ENCODE data around the gene LIPH.
"Not testable (repeated sequence)": the region's sequence is repeated elsewhere in the genome, so short reads cannot be mapped to it uniquely, and the experiment has no call there.

LIPH gene

DNA sequence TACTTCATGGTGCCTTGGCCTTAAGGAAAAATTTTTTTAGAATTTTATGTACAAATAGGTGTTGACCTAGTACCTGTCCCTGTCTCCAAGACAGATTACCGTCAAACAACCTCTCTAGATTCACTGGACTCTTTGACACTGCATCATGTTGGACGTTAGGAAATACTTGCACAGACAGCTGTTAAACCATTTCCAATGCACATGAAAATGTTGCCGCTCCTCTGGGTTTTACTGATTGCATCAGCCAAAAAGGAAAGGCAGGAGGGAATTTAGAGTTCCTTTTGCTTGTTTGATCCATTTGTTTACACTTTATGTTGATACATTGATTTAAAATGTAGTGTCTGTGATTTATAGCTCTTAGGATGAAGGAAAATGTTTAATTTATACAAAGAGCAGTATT is 68.1 kb downstream of the LIPH start:
- DNase-seq: no peak

GRCh38 chr3:185479373-185479945 is 72.9 kb downstream of the LIPH start:
- no peak for DNase-seq

DNA sequence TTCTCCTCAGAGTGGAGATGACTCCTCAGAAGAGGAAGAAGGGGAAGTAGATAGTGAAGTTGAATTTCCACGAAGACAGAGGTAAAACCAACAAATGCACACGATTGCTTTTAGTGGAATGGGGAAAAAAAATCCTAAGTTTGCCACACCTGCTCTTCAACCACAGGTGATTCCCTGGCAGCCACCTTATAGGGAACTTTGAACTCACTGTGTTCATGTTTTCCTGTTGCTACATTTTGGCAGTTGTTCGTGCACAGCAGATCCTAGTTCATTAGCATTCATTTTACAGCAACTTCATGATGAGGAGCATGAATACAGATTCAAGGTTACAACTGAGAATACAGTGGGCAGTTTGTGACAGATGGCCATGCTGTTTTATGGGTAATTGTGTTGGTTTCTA is 75.1 kb downstream of the LIPH start:
- no peak for DNase-seq

DNA sequence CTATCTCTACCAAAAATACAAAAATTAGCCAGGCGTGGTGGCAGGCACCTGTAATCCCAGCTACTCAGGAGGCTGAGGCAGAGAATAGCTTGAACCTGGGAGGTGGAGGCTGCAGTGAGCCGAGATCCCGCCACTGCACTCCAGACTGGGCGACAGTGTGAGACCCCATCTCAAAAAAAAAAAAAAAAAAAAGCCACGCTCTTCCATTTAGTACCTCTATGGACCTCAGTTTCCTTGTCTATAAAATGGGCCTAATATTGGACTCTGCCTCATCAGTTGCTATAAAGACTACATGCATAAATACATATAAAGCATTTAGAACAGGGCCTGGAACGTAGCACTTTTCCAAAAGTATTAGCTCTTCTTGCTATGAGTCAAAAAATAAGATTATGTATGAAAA is 77.5 kb downstream of the LIPH start:
- DNase-seq: not testable (repeated sequence)

- DNase-seq: no peak
These were observed 79.0 kb downstream of the LIPH start for GRCh38 chr3:185473290-185473815.

GRCh38 chr3:185470323-185470722 is 82.1 kb downstream of the LIPH start:
- DNase-seq: no peak

GRCh38 chr3:185469542-185469941 is 82.8 kb downstream of the LIPH start:
- no peak for DNase-seq

- DNase-seq: not testable (repeated sequence)
These were observed 86.3 kb downstream of the LIPH start for GRCh38 chr3:185466123-185466522.

- DNase-seq: no peak
These were observed 86.9 kb downstream of the LIPH start for GRCh38 chr3:185465471-185465870.

GRCh38 chr3:185460719-185461350 is 91.6 kb downstream of the LIPH start:
- peak in 1 of 2 experiments; percentile 4 for DNase-seq

DNA sequence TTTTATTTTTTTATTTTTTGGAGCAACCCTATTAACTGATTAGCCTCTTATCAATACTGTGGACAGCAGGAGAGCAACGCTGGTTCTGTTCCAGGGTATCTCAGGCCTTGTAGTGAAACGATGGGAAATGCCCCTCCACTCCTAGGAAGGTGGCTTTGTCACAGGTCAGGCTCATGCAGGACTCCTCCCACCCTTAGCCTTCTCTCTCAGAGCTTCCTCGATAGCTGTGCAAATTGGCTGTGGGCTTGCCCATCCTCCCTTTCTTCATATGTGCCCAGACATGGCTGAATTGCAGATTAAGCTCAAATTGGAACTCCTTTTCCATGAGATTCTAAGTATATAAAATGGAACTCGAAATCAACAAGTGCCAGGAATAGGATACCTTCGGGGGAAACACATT is 92.1 kb downstream of the LIPH start:
- no peak for DNase-seq

- no peak for DNase-seq
These were observed 95.0 kb downstream of the LIPH start for GRCh38 chr3:185457376-185457775.
